22Rv1 (cell line): ENCODE data around the gene PIP5KL1.

ENCODE experiments used
- H3K27ac ChIP-seq: fragments of 450-650 bp; 2 replicates; pipeline ENCODE4 v1.5.1; 2017
- ZFX ChIP-seq: fragments of 450-650 bp; IDR thresholded peaks from 2 replicates; pipeline ENCODE4 v1.6.1; 2017; ENCODE audit warnings: antibody characterized with exemption, borderline replicate concordance
- TF ChIP-seq, protein P1 (sequence below): fragments of 450-650 bp; IDR thresholded peaks from 2 replicates; pipeline ENCODE4 v1.5.1; 2017; ENCODE audit warnings: mild to moderate bottlenecking

Gene PIP5KL1, protein sequence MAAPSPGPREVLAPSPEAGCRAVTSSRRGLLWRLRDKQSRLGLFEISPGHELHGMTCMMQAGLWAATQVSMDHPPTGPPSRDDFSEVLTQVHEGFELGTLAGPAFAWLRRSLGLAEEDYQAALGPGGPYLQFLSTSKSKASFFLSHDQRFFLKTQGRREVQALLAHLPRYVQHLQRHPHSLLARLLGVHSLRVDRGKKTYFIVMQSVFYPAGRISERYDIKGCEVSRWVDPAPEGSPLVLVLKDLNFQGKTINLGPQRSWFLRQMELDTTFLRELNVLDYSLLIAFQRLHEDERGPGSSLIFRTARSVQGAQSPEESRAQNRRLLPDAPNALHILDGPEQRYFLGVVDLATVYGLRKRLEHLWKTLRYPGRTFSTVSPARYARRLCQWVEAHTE

DNA sequence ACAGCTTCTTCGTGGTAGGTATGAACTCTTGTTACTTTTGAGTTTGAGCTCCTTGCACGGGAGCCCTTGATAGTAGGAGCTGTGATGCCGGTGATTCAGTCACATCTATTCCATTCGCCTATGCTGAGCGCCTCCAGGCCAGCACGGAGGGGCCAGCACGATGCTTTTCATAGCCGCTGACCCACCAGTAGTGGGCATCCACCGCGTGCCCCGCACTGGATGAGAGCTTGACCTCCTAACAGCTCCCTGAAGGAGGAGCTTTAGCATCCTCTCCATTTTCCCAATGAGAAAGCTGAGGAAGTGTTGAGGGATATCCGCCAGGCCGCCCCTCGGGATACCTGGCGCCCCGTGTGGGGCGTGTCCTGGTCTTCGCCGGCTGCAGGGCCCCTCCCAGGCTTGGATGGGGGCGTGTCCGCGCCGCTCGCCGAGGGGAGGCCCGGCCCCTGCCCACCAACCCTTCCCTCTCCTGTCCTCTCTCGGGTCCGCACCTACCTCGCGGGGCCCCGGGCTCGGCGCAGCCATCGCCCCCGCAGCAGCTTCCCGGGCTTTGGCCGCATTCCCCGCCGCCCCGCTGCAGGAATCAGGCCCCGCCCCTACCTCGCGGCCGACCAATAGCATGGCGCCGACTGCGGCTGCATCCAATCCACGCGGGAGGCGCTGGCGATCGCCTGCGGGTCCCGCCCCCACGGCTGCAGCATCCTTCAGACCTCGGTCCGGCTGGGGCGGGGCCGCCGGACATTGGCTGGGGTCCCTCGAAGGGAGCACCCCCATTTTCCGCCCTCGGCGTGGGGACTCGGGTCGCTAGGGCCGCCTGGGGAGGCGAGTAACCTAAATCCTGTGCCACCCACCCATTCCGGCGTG, at the start of gene PIP5KL1:
TSS of gene PIP5KL1 (minus strand) at position 547 of the 861 bp plus-strand sequence. CDS start at position 522, 25 bp downstream.
- peak within 1 kb of the TSS; percentile 70 for H3K27ac ChIP-seq
- TF ChIP-seq, protein P1, sequence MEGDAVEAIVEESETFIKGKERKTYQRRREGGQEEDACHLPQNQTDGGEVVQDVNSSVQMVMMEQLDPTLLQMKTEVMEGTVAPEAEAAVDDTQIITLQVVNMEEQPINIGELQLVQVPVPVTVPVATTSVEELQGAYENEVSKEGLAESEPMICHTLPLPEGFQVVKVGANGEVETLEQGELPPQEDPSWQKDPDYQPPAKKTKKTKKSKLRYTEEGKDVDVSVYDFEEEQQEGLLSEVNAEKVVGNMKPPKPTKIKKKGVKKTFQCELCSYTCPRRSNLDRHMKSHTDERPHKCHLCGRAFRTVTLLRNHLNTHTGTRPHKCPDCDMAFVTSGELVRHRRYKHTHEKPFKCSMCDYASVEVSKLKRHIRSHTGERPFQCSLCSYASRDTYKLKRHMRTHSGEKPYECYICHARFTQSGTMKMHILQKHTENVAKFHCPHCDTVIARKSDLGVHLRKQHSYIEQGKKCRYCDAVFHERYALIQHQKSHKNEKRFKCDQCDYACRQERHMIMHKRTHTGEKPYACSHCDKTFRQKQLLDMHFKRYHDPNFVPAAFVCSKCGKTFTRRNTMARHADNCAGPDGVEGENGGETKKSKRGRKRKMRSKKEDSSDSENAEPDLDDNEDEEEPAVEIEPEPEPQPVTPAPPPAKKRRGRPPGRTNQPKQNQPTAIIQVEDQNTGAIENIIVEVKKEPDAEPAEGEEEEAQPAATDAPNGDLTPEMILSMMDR: peak; percentile 30
- no peak for TF ChIP-seq ZFX

DNA sequence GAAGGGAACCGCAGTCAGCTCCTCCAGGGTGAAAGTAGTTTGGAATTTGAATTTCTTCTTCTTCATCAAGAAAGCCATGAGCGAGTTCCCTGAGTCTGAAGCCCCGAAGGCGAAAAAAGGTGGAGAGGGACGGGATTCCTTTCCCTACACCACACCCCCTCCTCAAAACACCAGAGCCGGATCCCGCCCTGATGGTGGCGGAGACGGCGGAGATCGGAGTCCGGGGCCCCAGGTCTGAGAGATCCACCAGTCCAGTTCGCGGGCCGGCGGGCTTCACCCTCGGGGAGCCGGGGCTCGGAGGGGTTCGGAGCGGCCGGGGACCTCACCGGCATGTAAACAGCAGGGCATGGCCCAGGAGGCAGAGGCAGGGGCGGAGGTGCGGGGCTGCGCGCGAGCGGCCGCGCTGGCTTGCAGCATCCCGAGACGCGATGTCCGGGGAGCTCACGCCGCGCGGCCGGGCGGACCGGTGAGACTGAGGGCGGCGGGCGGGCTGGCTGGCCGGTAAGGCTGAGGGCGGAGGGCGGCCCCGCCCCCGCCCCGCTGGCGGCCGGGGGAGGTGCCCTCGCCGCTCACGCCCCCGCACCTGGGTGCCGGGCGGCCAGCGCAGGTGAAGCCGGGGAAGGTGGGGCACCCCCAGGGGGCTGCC, 49.6 kb upstream of the PIP5KL1 start:
- TF ChIP-seq ZFX: no peak
- TF ChIP-seq, protein P1: no peak
- H3K27ac ChIP-seq: peak overlapping the region; percentile 82

DNA sequence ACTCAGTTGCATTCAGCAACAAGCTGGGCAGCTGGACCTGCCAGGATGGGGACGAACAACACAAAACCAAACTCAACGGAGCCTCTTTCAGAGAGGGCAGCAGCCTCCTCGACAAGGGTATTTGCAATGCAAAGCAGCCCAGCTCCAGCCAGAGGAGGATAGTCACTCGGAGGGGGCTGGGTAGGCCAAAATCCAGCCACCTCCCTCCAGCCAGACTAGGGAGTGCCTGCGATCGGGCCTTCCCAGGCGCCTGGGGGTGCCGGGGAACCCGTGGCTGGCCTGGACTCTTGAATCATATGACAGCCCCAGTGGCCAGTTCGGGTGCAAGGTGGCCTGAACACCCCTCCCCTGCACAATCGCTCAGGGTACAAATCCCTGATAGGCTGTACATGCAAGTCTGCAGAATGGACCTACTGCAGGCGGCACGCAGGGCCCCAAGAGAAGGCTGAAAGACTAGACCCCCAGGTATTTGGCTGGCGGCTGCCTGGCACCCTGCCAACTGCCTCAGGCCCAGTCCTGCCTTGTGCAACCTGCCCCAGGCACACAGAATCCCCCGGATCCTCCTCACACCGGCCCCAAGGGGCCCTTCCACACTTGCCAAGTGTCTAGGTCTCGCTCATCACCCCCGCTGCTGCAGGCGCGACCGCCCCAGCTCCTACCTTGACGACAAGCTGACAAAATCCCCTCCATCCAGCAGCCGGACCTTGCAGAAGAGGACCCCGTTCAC, 48.9 kb upstream of the PIP5KL1 start:
- peak overlapping the region; percentile 82 for H3K27ac ChIP-seq
- no peak for TF ChIP-seq ZFX
- TF ChIP-seq, protein P1: no peak

DNA sequence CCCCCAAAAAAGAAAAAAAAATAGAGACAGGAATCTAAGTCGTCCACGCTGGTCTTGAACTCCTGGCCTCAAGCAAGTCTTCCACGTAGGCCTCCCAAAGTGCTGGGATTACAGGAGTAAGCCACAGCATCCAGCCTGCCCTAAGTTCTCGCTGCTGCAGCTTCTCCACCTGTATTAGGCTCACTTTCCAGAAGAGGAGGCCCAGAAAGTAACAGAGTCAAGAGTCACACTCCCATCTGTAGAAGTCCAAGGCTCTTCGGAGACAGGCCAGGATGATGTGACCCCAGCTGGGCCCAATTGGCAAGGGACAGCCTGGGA, 48.4 kb upstream of the PIP5KL1 start:
- H3K27ac ChIP-seq: peak overlapping the region; percentile 82; the same call in 1 of the 2 replicates
- no peak for TF ChIP-seq ZFX
- TF ChIP-seq, protein P1: no peak

DNA sequence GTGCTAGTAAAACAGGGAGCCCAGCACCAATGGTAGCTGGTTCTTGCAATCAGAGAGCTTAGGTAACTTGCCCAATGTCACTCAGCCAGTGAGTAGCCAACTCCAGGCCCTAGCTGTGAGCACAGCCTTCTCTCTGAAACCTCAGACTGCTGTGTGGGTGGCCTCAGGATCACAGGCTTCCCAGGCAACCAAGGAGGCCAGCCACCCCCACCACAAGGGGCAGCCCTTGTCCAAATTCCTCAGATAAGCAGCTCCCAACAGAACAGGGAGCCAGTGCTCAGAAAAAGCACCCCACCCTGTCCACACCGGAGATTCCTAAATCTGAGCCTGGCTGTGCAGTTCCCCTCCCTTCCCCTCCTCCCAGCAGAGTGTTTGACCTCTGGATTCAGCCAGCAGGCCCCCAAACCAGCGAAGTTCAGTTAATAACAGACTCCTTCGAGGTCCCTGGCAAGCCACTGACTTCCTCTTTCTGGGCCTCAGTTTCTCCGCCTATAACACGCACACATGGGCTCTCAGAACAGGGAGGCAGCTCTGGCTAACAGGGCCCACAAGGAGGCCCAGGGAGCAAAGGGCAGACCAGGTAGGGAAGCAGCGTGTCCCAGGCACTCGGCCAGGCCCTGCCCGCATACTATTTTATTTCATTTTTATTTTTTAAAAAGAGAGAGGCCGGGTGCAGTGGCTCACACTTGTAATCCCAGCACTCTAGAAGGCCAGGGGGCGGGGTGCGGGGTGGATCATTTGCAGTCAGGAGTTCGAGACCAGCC, 47.5 kb upstream of the PIP5KL1 start:
- H3K27ac ChIP-seq: no peak overlapping the region
- TF ChIP-seq ZFX: no peak
- TF ChIP-seq, protein P1: no peak
